ENCODE results near the gene ACADS.

GRCh38 chr12:120748242-120748641 lies 22.6 kb downstream of the ACADS start:
- TF ChIP-seq CTCF (IDR thresholded peaks at IDR 0.05; ENCODE audit: low read depth, low read length) (no peak), EZH2phosphoT487 (IDR thresholded peaks at IDR 0.05; ENCODE audit: low read depth) (no peak)
